ENCODE results near the gene PPP6R3.

DNA sequence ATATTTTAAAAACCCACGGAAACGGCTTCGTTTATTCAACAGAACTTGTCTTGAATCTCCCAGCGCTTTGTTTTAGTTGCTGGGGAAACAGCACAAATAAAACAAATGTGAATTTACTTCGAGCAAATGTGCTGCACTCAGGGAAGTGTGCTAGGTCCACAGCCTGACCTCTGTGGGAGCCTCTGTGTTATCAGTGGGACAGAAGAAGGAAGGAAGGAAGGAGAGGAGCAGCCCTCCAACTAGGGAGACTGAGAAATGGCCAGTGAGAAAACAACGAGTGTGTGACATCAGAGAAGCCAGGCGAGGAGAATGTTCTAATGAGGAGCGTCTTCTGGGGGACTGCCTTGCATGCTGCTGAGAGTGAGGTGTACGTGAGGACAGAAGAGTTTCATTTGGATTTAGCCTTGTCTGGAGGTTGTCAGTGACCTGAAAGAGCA is 42.7 kb downstream of the PPP6R3 start:
- TF ChIP-seq, protein P1, sequence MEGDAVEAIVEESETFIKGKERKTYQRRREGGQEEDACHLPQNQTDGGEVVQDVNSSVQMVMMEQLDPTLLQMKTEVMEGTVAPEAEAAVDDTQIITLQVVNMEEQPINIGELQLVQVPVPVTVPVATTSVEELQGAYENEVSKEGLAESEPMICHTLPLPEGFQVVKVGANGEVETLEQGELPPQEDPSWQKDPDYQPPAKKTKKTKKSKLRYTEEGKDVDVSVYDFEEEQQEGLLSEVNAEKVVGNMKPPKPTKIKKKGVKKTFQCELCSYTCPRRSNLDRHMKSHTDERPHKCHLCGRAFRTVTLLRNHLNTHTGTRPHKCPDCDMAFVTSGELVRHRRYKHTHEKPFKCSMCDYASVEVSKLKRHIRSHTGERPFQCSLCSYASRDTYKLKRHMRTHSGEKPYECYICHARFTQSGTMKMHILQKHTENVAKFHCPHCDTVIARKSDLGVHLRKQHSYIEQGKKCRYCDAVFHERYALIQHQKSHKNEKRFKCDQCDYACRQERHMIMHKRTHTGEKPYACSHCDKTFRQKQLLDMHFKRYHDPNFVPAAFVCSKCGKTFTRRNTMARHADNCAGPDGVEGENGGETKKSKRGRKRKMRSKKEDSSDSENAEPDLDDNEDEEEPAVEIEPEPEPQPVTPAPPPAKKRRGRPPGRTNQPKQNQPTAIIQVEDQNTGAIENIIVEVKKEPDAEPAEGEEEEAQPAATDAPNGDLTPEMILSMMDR (IDR thresholded peaks at IDR 0.05) = no peak
- no peak for TF ChIP-seq POLR2A (IDR thresholded peaks at IDR 0.05)

All from esophagus squamous epithelium (tissue), 4 donors.